GM18505 (cell line): ENCODE measurements around the gene MTG1.

Experiments used
- ATAC-seq: cut with Tn5 transposase; IDR thresholded peaks from one replicate; pipeline ENCODE4 v1.9.1; 2021; ENCODE audit not compliant: unreplicated experiment
- POLR2A ChIP-seq: IDR thresholded peaks from 4 replicates; pipeline ENCODE4 v1.6.1; 2011; ENCODE audit warnings: borderline replicate concordance; ENCODE audit not compliant: insufficient read depth, insufficient read length; ENCODE audit errors: extremely low read depth

Gene MTG1

GRCh38 chr10:133354672-133355240 lies 39.2 kb upstream of the MTG1 start:
- ATAC-seq, result no peak
- no peak for TF ChIP-seq POLR2A

- no peak for ATAC-seq
These were observed 38.7 kb upstream of the MTG1 start for GRCh38 chr10:133355266-133355665.

GRCh38 chr10:133355991-133356390 lies 38.0 kb upstream of the MTG1 start:
- ATAC-seq, result no peak
- no peak for TF ChIP-seq POLR2A

More at GRCh38 chr10:133355266-133355665, 38.7 kb upstream of the MTG1 start:
- TF ChIP-seq POLR2A, result no peak

- ATAC-seq, result no peak
- no peak for TF ChIP-seq POLR2A
These were observed 37.2 kb upstream of the MTG1 start for GRCh38 chr10:133356549-133357284.

GRCh38 chr10:133357285-133358161 lies 36.4 kb upstream of the MTG1 start, which contains the start of gene FUOM:
FUOM (minus strand) TSS chr10:133358019; CDS start chr10:133358007, 12 bp downstream.
- peak; percentile 55 for ATAC-seq
- TF ChIP-seq POLR2A, result peak; percentile 48

GRCh38 chr10:133358162-133358924 lies 35.6 kb upstream of the MTG1 start:
- no peak for ATAC-seq
- TF ChIP-seq POLR2A, result no peak

GRCh38 chr10:133358925-133359310 lies 35.0 kb upstream of the MTG1 start:
- TF ChIP-seq POLR2A, result no peak
- ATAC-seq, result no peak

GRCh38 chr10:133359554-133359971 lies 34.4 kb upstream of the MTG1 start:
- ATAC-seq, result no peak
- no peak for TF ChIP-seq POLR2A

- TF ChIP-seq POLR2A, result no peak
- ATAC-seq, result no peak
These were observed 33.9 kb upstream of the MTG1 start for GRCh38 chr10:133359972-133360610.

GRCh38 chr10:133361227-133361626 lies 32.7 kb upstream of the MTG1 start:
- ATAC-seq, result no peak

GRCh38 chr10:133361773-133362441 lies 32.0 kb upstream of the MTG1 start:
- no peak for TF ChIP-seq POLR2A
- no peak for ATAC-seq

More at GRCh38 chr10:133361227-133361626, 32.7 kb upstream of the MTG1 start:
- TF ChIP-seq POLR2A, result no peak

- no peak for ATAC-seq
- no peak for TF ChIP-seq POLR2A
These were observed 31.1 kb upstream of the MTG1 start for GRCh38 chr10:133362846-133363245.
